H9 (cell line): ENCODE results near the gene SURF1. TPM values are rescaled to one million over a fixed set of nuclear protein-coding genes. Genes with fewer than 3 reads are reported as not detected.

ENCODE experiments used
- DNase-seq: peaks from one replicate; pipeline ENCODE4 v3.0.0-alpha.2; 2017
- H2AFZ ChIP-seq: one replicate; pipeline ENCODE4 v1.6.1; 2013; ENCODE audit warnings: mild to moderate bottlenecking, low read length, control low read depth, moderate library complexity
- H2AK5ac ChIP-seq: 2 replicates; pipeline ENCODE4 v1.6.1; 2013; ENCODE audit warnings: low read length, control low read depth, mixed read lengths; ENCODE audit not compliant: insufficient read length
- H2BK120ac ChIP-seq: one replicate; pipeline ENCODE4 v1.6.1; 2013; ENCODE audit warnings: low read depth, mild to moderate bottlenecking, low read length, control low read depth, inconsistent platforms; ENCODE audit not compliant: poor library complexity, severe bottlenecking
- H2BK12ac ChIP-seq: 2 replicates; pipeline ENCODE4 v1.6.1; 2013; ENCODE audit warnings: low read length, control low read depth, mixed read lengths, low read depth; ENCODE audit not compliant: insufficient read length
- H2BK15ac ChIP-seq: 2 replicates; pipeline ENCODE4 v1.6.1; 2013; ENCODE audit warnings: low read depth, low read length, control low read depth
- H2BK20ac ChIP-seq: one replicate; pipeline ENCODE4 v1.6.1; 2013; ENCODE audit warnings: low read depth, mild to moderate bottlenecking, low read length, control low read depth, inconsistent platforms; ENCODE audit not compliant: poor library complexity, severe bottlenecking
- H2BK5ac ChIP-seq: 2 replicates; pipeline ENCODE4 v1.6.1; 2013; ENCODE audit warnings: low read length, control low read depth, mixed read lengths; ENCODE audit not compliant: insufficient read length
- H3K14ac ChIP-seq: 2 replicates; pipeline ENCODE4 v1.6.1; 2013; ENCODE audit warnings: low read length, control low read depth; ENCODE audit not compliant: insufficient read depth
- H3K18ac ChIP-seq: 2 replicates; pipeline ENCODE4 v1.6.1; 2013; ENCODE audit warnings: low read depth, mild to moderate bottlenecking, mixed read lengths, low read length, control low read depth; ENCODE audit not compliant: insufficient read length
- H3K23ac ChIP-seq: 2 replicates; pipeline ENCODE4 v1.6.1; 2013; ENCODE audit warnings: low read length, control low read depth, mixed read lengths, low read depth; ENCODE audit not compliant: insufficient read length
- H3K23me2 ChIP-seq: 2 replicates; pipeline ENCODE4 v1.6.1; 2013; ENCODE audit warnings: low read depth, mild to moderate bottlenecking, mixed read lengths, low read length, control low read depth; ENCODE audit not compliant: insufficient read length, poor library complexity, severe bottlenecking
- H3K27ac ChIP-seq: 2 replicates; pipeline ENCODE4 v1.5.1; 2013; ENCODE audit warnings: low read length, control low read depth, mixed read lengths, low read depth; ENCODE audit not compliant: insufficient read length
- H3K27me3 ChIP-seq: 2 replicates; pipeline ENCODE4 v1.6.1; 2013; ENCODE audit warnings: low read length, control low read depth, inconsistent platforms; ENCODE audit not compliant: insufficient read depth
- H3K4ac ChIP-seq: 2 replicates; pipeline ENCODE4 v1.6.1; 2013; ENCODE audit warnings: low read depth, mild to moderate bottlenecking, control low read depth, inconsistent platforms, low read length, moderate library complexity
- H3K4me1 ChIP-seq: 2 replicates; pipeline ENCODE4 v1.6.1; 2013; ENCODE audit warnings: low read length, control low read depth, inconsistent platforms; ENCODE audit not compliant: insufficient read depth
- H3K4me2 ChIP-seq: 2 replicates; pipeline ENCODE4 v1.6.1; 2013; ENCODE audit warnings: low read length, control low read depth, mixed read lengths; ENCODE audit not compliant: insufficient read length, insufficient read depth
- H3K56ac ChIP-seq: 2 replicates; pipeline ENCODE4 v1.6.1; 2013; ENCODE audit warnings: low read depth, mild to moderate bottlenecking, mixed read lengths, low read length, control low read depth; ENCODE audit not compliant: insufficient read length
- H3K79me1 ChIP-seq: 2 replicates; pipeline ENCODE4 v1.6.1; 2013; ENCODE audit warnings: low read depth, mild to moderate bottlenecking, moderate library complexity, low read length, control low read depth, inconsistent platforms; ENCODE audit not compliant: insufficient read depth, poor library complexity, severe bottlenecking
- H3K79me2 ChIP-seq: 2 replicates; pipeline ENCODE4 v1.6.1; 2013; ENCODE audit warnings: low read length, control low read depth, inconsistent platforms; ENCODE audit not compliant: insufficient read depth
- H3K9ac ChIP-seq: 2 replicates; pipeline ENCODE4 v1.6.1; 2013; ENCODE audit warnings: low read length, control low read depth, mixed read lengths; ENCODE audit not compliant: insufficient read length; ENCODE audit errors: extremely low read depth
- H3K9me3 ChIP-seq: one replicate; pipeline ENCODE4 v1.6.1; 2013; ENCODE audit warnings: low read depth, low read length, inconsistent platforms; ENCODE audit not compliant: control insufficient read depth
- H3T11ph ChIP-seq: one replicate; pipeline ENCODE4 v1.6.1; 2013; ENCODE audit warnings: mild to moderate bottlenecking, low read length, control low read depth, inconsistent platforms
- H4K20me1 ChIP-seq: one replicate; pipeline ENCODE4 v1.6.1; 2013; ENCODE audit not compliant: control insufficient read depth, insufficient read length, insufficient read depth
- H4K5ac ChIP-seq: 2 replicates; pipeline ENCODE4 v1.6.1; 2013; ENCODE audit warnings: low read depth, mild to moderate bottlenecking, mixed read lengths, low read length, control low read depth; ENCODE audit not compliant: insufficient read length
- H4K8ac ChIP-seq: replicated peaks from 2 replicates; pipeline ENCODE4 v1.6.1; 2013; ENCODE audit warnings: low read length, control low read depth, mixed read lengths, low read depth; ENCODE audit not compliant: insufficient read length
- H4K91ac ChIP-seq: 2 replicates; pipeline ENCODE4 v1.6.1; 2013; ENCODE audit warnings: low read depth, mild to moderate bottlenecking, moderate library complexity, mixed read lengths, low read length, control low read depth; ENCODE audit not compliant: insufficient read length
- H3K27ac Mint-ChIP-seq, 3 experiments: 2 replicates in 2 of 3; 3 replicates in 1 of 3; pipeline ENCODE4 v1.8.0; 2020 to 2021; ENCODE audit warnings: mixed read lengths in 3 of 3, mild to moderate bottlenecking in 1 of 3, moderate library complexity in 1 of 3
- H3K27me3 Mint-ChIP-seq: 2 replicates; pipeline ENCODE4 v1.8.0; 2021; ENCODE audit warnings: low read depth, mild to moderate bottlenecking, moderate library complexity, mixed read lengths
- H3K36me3 Mint-ChIP-seq, 3 experiments: 2 replicates in 2 of 3; 3 replicates in 1 of 3; pipeline ENCODE4 v1.8.0; 2020 to 2021; ENCODE audit warnings: low read depth in 3 of 3, mixed read lengths in 3 of 3; ENCODE audit not compliant: insufficient read depth in 1 of 3
- H3K4me1 Mint-ChIP-seq, 2 experiments: 2 replicates each; pipeline ENCODE4 v1.8.0; 2020; ENCODE audit warnings: mixed read lengths in 2 of 2
- H3K4me3 Mint-ChIP-seq, 2 experiments: 2 replicates in 1 of 2; 3 replicates in 1 of 2; pipeline ENCODE4 v1.8.0; 2020 to 2021; ENCODE audit warnings: mild to moderate bottlenecking in 2 of 2, mixed read lengths in 2 of 2, moderate library complexity in 1 of 2
- H3K9me3 Mint-ChIP-seq, 2 experiments: 2 replicates in 1 of 2; 3 replicates in 1 of 2; pipeline ENCODE4 v1.8.0; 2020; ENCODE audit warnings: mild to moderate bottlenecking in 2 of 2, mixed read lengths in 2 of 2, moderate library complexity in 1 of 2
- WGBS: extraction: QIAGEN DNeasy Blood & Tissue Kit; methylation state at CpG from one replicate; pipeline ENCODE4 v1.1.7; 2013; ENCODE audit warnings: missing lambda C conversion rate, low lambda C conversion rate, mixed read lengths; ENCODE audit not compliant: insufficient read length; ENCODE audit errors: extremely low coverage; 5-methylcytosine and 5-hydroxymethylcytosine counted together
- total RNA-seq: library from RNA; stranded (reverse); gene quantifications from 2 replicates; pipeline ENCODE4 v1.2.1, GENCODE V29; 2021
- TF ChIP-seq, protein P1 (sequence below): fragments of 200-600 bp; sonication (generic); conservative IDR thresholded peaks from 3 replicates; pipeline ENCODE4 v1.8.0; 2021; ENCODE audit warnings: antibody characterized with exemption, mild to moderate bottlenecking

SURF1 gene
- total RNA-seq, 1 experiment from 2014 or later = 43.3 TPM

DNA sequence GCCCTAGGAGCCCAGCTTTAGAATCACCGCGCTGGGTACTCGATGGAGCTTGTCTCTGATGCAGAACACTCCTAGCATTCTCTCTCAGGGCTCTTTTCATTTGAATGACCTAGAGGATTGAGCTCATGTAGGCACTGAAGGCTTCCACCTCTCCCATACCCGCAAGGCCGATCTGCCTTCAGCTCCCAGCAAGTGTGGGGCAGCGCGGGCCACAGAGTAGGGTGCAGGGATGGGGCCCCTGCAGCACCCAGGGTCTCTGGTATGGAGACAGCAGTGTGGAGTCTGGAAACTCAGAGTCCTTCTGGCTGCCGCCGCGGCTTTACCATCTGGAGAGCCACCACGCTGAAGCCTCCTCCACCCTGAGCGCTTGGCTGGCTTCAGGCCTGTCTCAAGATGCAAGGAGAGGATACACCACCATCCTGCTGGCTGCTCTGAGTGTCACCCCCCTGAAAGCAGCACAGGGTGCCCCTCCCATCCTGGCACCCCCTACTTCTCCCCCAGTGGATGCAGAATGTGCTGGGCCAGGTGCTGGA is 32.8 kb upstream of the SURF1 start:
- Mint-ChIP-seq H3K4me1 (no peaks in the 10 kb centered on the region), H3K9me3 (peaks cover 15% of the 10 kb centered on the region in 2 experiments), H3K27me3 (peaks cover 26% of the 10 kb centered on the region), H3K27ac (no peak overlapping the region), H3K36me3 (peaks cover 0 to 1% (median 0%) of the 10 kb centered on the region in 3 experiments; a peak in 1 of 7 replicates), H3K4me3 (no peak overlapping the region)
- WGBS = no CpG with 5 or more reads among the region's 12 CpGs
- Histone ChIP-seq H3K4me1 (no peaks in the 10 kb centered on the region), H3K56ac (no peak overlapping the region), H3K14ac (no peak overlapping the region), H4K91ac (no peak overlapping the region), H2BK12ac (no peak overlapping the region), H3K23me2 (no peaks in the 10 kb centered on the region), H4K8ac (no peak overlapping the region), H3K23ac (no peak overlapping the region), H4K5ac (no peak overlapping the region), H2AFZ (no peak overlapping the region), H3K18ac (no peak overlapping the region), H2BK20ac (no peak overlapping the region), H3K4ac (no peak overlapping the region), H3K9me3 (no peaks in the 10 kb centered on the region), H3K27ac (no peak overlapping the region), H2BK15ac (no peak overlapping the region), H3K4me2 (no peak overlapping the region), H2BK5ac (no peak overlapping the region), H2AK5ac (no peak overlapping the region), H3T11ph (no peak overlapping the region), H3K79me2 (no peaks in the 10 kb centered on the region), H4K20me1 (no peaks in the 10 kb centered on the region), H3K27me3 (no peaks in the 10 kb centered on the region), H3K79me1 (no peaks in the 10 kb centered on the region), H3K9ac (no peak overlapping the region), H2BK120ac (no peak overlapping the region)
- TF ChIP-seq, protein P1, sequence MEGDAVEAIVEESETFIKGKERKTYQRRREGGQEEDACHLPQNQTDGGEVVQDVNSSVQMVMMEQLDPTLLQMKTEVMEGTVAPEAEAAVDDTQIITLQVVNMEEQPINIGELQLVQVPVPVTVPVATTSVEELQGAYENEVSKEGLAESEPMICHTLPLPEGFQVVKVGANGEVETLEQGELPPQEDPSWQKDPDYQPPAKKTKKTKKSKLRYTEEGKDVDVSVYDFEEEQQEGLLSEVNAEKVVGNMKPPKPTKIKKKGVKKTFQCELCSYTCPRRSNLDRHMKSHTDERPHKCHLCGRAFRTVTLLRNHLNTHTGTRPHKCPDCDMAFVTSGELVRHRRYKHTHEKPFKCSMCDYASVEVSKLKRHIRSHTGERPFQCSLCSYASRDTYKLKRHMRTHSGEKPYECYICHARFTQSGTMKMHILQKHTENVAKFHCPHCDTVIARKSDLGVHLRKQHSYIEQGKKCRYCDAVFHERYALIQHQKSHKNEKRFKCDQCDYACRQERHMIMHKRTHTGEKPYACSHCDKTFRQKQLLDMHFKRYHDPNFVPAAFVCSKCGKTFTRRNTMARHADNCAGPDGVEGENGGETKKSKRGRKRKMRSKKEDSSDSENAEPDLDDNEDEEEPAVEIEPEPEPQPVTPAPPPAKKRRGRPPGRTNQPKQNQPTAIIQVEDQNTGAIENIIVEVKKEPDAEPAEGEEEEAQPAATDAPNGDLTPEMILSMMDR = no peak
- DNase-seq = no peak
